Gastroesophageal sphincter (tissue), 4 donors: Measurements from ENCODE around the gene GCSH. TPM values are rescaled to one million over a fixed set of nuclear protein-coding genes. Genes with fewer than 3 reads are reported as not detected.

Experiments
- ATAC-seq: fragments of 150-250 bp; one replicate; pipeline ENCODE4 v1.9.1; 2016; ENCODE audit warnings: mild to moderate bottlenecking, moderate library complexity
- H3K27ac ChIP-seq, 4 donors: fragments of 200-600 bp; sonication (generic) in 3 of 4; 1 replicate in 3 of 4; 2 replicates in 1 of 4; pipeline ENCODE4 v1.5.1; 2016 to 2019
- H3K27me3 ChIP-seq: fragments of 200-600 bp; sonication (generic); one replicate; pipeline ENCODE4 v1.5.1; 2019
- H3K36me3 ChIP-seq, 2 donors: fragments of 200-600 bp; sonication (generic); one replicate each; pipeline ENCODE4 v1.5.1; 2019; ENCODE audit warnings: control low read depth in 1 of 2
- H3K4me1 ChIP-seq, 3 donors: fragments of 200-600 bp; sonication (generic); 1 replicate in 2 of 3; 2 replicates in 1 of 3; pipeline ENCODE4 v1.5.1; 2016 to 2019; ENCODE audit warnings: control low read depth in 2 of 3
- H3K4me3 ChIP-seq, 2 donors: fragments of 200-600 bp; sonication (generic); one replicate each; pipeline ENCODE4 v1.5.1; 2019; ENCODE audit warnings: mild to moderate bottlenecking in 1 of 2, moderate library complexity in 1 of 2
- H3K9me3 ChIP-seq, 3 donors: fragments of 200-600 bp; sonication (generic); one replicate each; pipeline ENCODE4 v1.5.1; 2017 to 2019; ENCODE audit warnings: control low read depth in 2 of 3
- CTCF ChIP-seq, 4 experiments: fragments of 200-600 bp in 2 of 4; fragments of 450-650 bp in 2 of 4; sonication (generic) in 1 of 4; IDR thresholded peaks; one replicate each; pipeline ENCODE4 v1.5.1; 2017 to 2019; ENCODE audit warnings: antibody characterized with exemption in 4 of 4, mild to moderate bottlenecking in 2 of 4, moderate library complexity in 2 of 4
- EP300 ChIP-seq: sonication (generic); formaldehyde crosslinking; IDR thresholded peaks from one replicate; pipeline ENCODE4 v1.6.1; 2017; ENCODE audit warnings: antibody characterized with exemption, mild to moderate bottlenecking
- POLR2A ChIP-seq, 2 donors: fragments of 450-650 bp; IDR thresholded peaks; one replicate each; pipeline ENCODE4 v1.6.1; 2017; ENCODE audit warnings: antibody characterized with exemption in 2 of 2, mild to moderate bottlenecking in 2 of 2, moderate library complexity in 1 of 2
- POLR2AphosphoS5 ChIP-seq: sonication (generic); formaldehyde crosslinking; IDR thresholded peaks from one replicate; pipeline ENCODE4 v1.6.1; 2017; ENCODE audit warnings: antibody characterized with exemption
- WGBS, 2 donors: methylation state at CpG; one replicate each; pipeline ENCODE4 v1.1.5; 2018; ENCODE audit warnings: low coverage in 1 of 2; 5-methylcytosine and 5-hydroxymethylcytosine counted together
- total RNA-seq, 4 donors: library from RNA; depleted of rRNA; stranded (reverse); fragments of >200 nt; gene quantifications; one replicate each; pipeline ENCODE4 v1.1.0, GENCODE V29; 2016

Gene GCSH
- total RNA-seq, 4 donors from 2014 or later = 11.8 to 22.4 (median 12.8) TPM

GRCh38 chr16:81053761-81054160, 42.4 kb downstream of the GCSH start:
- no peak for ATAC-seq
- H3K4me1 ChIP-seq = no peaks in the 10 kb centered on the region
- H3K27ac ChIP-seq = no peak overlapping the region
- WGBS, 2 donors = 80 to 84% methylated on average over 9 to 11 of the region's 11 CpGs
- H3K4me3 ChIP-seq = no peak overlapping the region
- H3K36me3 ChIP-seq = no peaks in the 10 kb centered on the region
- H3K27me3 ChIP-seq = no peaks in the 10 kb centered on the region
- H3K9me3 ChIP-seq = peaks cover 0 to 4% (median 0%) of the 10 kb centered on the region in 3 donors
- TF ChIP-seq POLR2A (IDR thresholded peaks at IDR 0.05) (no peak), CTCF (IDR thresholded peaks at IDR 0.05) (no peak), EP300 (no peak), POLR2AphosphoS5 (no peak)

- no peak overlapping the region for H3K27ac ChIP-seq
- no peaks in the 10 kb centered on the region for H3K27me3 ChIP-seq
- H3K4me3 ChIP-seq = no peak overlapping the region
- WGBS, 2 donors = 85 to 100% methylated on average over 1 to 2 of the region's 2 CpGs
- no peak for ATAC-seq
- H3K36me3 ChIP-seq = peaks cover 9 to 65% of the 10 kb centered on the region in 2 donors
- no peak for TF ChIP-seq POLR2AphosphoS5
- no peaks in the 10 kb centered on the region for H3K9me3 ChIP-seq
- peaks cover 0 to 27% (median under 1%) of the 10 kb centered on the region in 3 donors for H3K4me1 ChIP-seq
These were observed 53.4 kb downstream of the GCSH start for GRCh38 chr16:81042821-81043220.

- no peak overlapping the region for H3K27ac ChIP-seq
- peaks cover 9 to 65% of the 10 kb centered on the region in 2 donors for H3K36me3 ChIP-seq
- H3K4me3 ChIP-seq = no peak overlapping the region
- TF ChIP-seq POLR2AphosphoS5 = no peak
- no peak for TF ChIP-seq CTCF (IDR thresholded peaks at IDR 0.05)
- TF ChIP-seq POLR2A (IDR thresholded peaks at IDR 0.05) = no peak
- TF ChIP-seq EP300 = no peak
- no peak for ATAC-seq
- H3K9me3 ChIP-seq = no peaks in the 10 kb centered on the region
- 87 to 88% methylated on average over 3 to 4 of the region's 4 CpGs for WGBS, 2 donors
- no peaks in the 10 kb centered on the region for H3K27me3 ChIP-seq
- peaks cover 0 to 38% (median 12%) of the 10 kb centered on the region in 3 donors for H3K4me1 ChIP-seq
These were observed 54.5 kb downstream of the GCSH start for GRCh38 chr16:81041696-81042095.

GRCh38 chr16:81040842-81041241, 55.4 kb downstream of the GCSH start:
- Histone ChIP-seq H3K4me3 (no peak overlapping the region), H3K9me3 (no peaks in the 10 kb centered on the region), H3K27me3 (no peaks in the 10 kb centered on the region), H3K4me1 (peaks cover 0 to 42% (median 12%) of the 10 kb centered on the region in 3 donors), H3K27ac (no peak overlapping the region), H3K36me3 (peaks cover 9 to 62% of the 10 kb centered on the region in 2 donors)
- 75 to 78% methylated on average over 1 to 5 of the region's 5 CpGs for WGBS, 2 donors
- ATAC-seq = no peak
- TF ChIP-seq POLR2A (IDR thresholded peaks at IDR 0.05) (no peak), POLR2AphosphoS5 (no peak), EP300 (no peak)

- ATAC-seq = no peak
- no peak overlapping the region for H3K4me3 ChIP-seq
- H3K36me3 ChIP-seq = peaks cover 9 to 55% of the 10 kb centered on the region in 2 donors
- 44 to 85% methylated on average over 1 to 2 of the region's 2 CpGs for WGBS, 2 donors
- H3K27me3 ChIP-seq = no peaks in the 10 kb centered on the region
- TF ChIP-seq CTCF (IDR thresholded peaks at IDR 0.05) (no peak), POLR2A (IDR thresholded peaks at IDR 0.05) (no peak), POLR2AphosphoS5 (no peak), EP300 (no peak)
- H3K9me3 ChIP-seq = no peaks in the 10 kb centered on the region
- H3K4me1 ChIP-seq = peaks cover 0 to 46% (median 15%) of the 10 kb centered on the region in 3 donors
- H3K27ac ChIP-seq = no peak overlapping the region
These were observed 56.1 kb downstream of the GCSH start for GRCh38 chr16:81040131-81040530.

GRCh38 chr16:81036751-81037350, 59.3 kb downstream of the GCSH start:
- Histone ChIP-seq H3K27ac (peak overlapping the region in 3 of 4 donors; percentile 85 to 89 (median 85)), H3K9me3 (no peaks in the 10 kb centered on the region), H3K27me3 (no peaks in the 10 kb centered on the region), H3K4me3 (peak overlapping the region; percentile 71 to 72), H3K36me3 (peaks cover 0 to 22% of the 10 kb centered on the region in 2 donors), H3K4me1 (peaks cover 0 to 47% (median 15%) of the 10 kb centered on the region in 3 donors)
- no peak for ATAC-seq
- no peak for TF ChIP-seq EP300
- TF ChIP-seq CTCF (IDR thresholded peaks at IDR 0.05) = no peak
- no peak for TF ChIP-seq POLR2AphosphoS5
- no peak for TF ChIP-seq POLR2A (IDR thresholded peaks at IDR 0.05)
- 7 to 20% methylated on average over 5 to 10 of the region's 10 CpGs for WGBS, 2 donors
